Parathyroid adenoma (tissue), 2 donors: ENCODE measurements around the gene L3MBTL4.

Source experiments
- H2AFZ ChIP-seq: fragments of 300-600 bp; sonication (generic); one replicate; pipeline ENCODE4 v1.7.0; 2017; ENCODE audit warnings: antibody characterized with exemption, mild to moderate bottlenecking
- H3K27ac ChIP-seq: fragments of 300-600 bp; sonication (generic); one replicate; pipeline ENCODE4 v1.7.0; 2017
- H3K27me3 ChIP-seq: fragments of 300-600 bp; sonication (generic); one replicate; pipeline ENCODE4 v1.7.0; 2017; ENCODE audit warnings: low read length; ENCODE audit not compliant: control insufficient read depth, insufficient read depth
- H3K36me3 ChIP-seq: fragments of 300-600 bp; sonication (generic); one replicate; pipeline ENCODE4 v1.7.0; 2017; ENCODE audit warnings: low read length; ENCODE audit not compliant: control insufficient read depth, insufficient read depth
- H3K4me1 ChIP-seq: fragments of 300-600 bp; sonication (generic); one replicate; pipeline ENCODE4 v1.7.0; 2017; ENCODE audit warnings: control low read depth
- H3K4me2 ChIP-seq: fragments of 300-600 bp; sonication (generic); one replicate; pipeline ENCODE4 v1.7.0; 2017; ENCODE audit warnings: low read length
- H3K4me3 ChIP-seq: fragments of 300-600 bp; sonication (generic); one replicate; pipeline ENCODE4 v1.7.0; 2017; ENCODE audit warnings: low read depth, low read length
- H3K79me2 ChIP-seq: fragments of 300-600 bp; sonication (generic); one replicate; pipeline ENCODE4 v1.7.0; 2017; ENCODE audit warnings: control low read depth
- H3K9ac ChIP-seq: fragments of 300-600 bp; sonication (generic); one replicate; pipeline ENCODE4 v1.7.0; 2017; ENCODE audit warnings: mild to moderate bottlenecking
- H3K9me3 ChIP-seq: fragments of 300-600 bp; sonication (generic); one replicate; pipeline ENCODE4 v1.7.0; 2017; ENCODE audit warnings: low read length; ENCODE audit not compliant: control insufficient read depth
- CTCF ChIP-seq: fragments of 300-600 bp; sonication (generic); IDR thresholded peaks from one replicate; pipeline ENCODE4 v1.7.0; 2017; ENCODE audit warnings: antibody characterized with exemption, mild to moderate bottlenecking
- donor health status: primary hyperparathyroidism.

L3MBTL4 gene

GRCh38 chr18:6103741-6104140, 311.0 kb downstream of the L3MBTL4 start:
- no peak for TF ChIP-seq CTCF
- Histone ChIP-seq H3K4me2 (no peak overlapping the region), H3K27ac (no peak overlapping the region), H3K79me2 (no peaks in the 10 kb centered on the region), H2AFZ (no peak overlapping the region), H3K36me3 (no peaks in the 10 kb centered on the region), H3K4me1 (no peaks in the 10 kb centered on the region), H3K4me3 (no peak overlapping the region), H3K27me3 (no peaks in the 10 kb centered on the region), H3K9me3 (no peaks in the 10 kb centered on the region), H3K9ac (no peak overlapping the region)

- Histone ChIP-seq H3K9ac (no peak overlapping the region), H3K79me2 (no peaks in the 10 kb centered on the region), H3K27ac (no peak overlapping the region), H3K4me3 (no peak overlapping the region), H3K9me3 (no peaks in the 10 kb centered on the region), H3K4me2 (no peak overlapping the region), H3K36me3 (no peaks in the 10 kb centered on the region), H3K4me1 (no peaks in the 10 kb centered on the region), H3K27me3 (no peaks in the 10 kb centered on the region), H2AFZ (no peak overlapping the region)
- TF ChIP-seq CTCF: no peak
These were observed 318.0 kb downstream of the L3MBTL4 start for GRCh38 chr18:6096730-6097129.

GRCh38 chr18:6088432-6088831, 326.3 kb downstream of the L3MBTL4 start:
- Histone ChIP-seq H3K9me3 (no peaks in the 10 kb centered on the region), H3K4me1 (no peaks in the 10 kb centered on the region)

GRCh38 chr18:6086731-6087130, 328.0 kb downstream of the L3MBTL4 start:
- no peak overlapping the region for H3K4me2 ChIP-seq
- H3K9ac ChIP-seq: no peak overlapping the region
- H3K4me1 ChIP-seq: no peaks in the 10 kb centered on the region
- H3K36me3 ChIP-seq: peaks cover 3% of the 10 kb centered on the region
- no peaks in the 10 kb centered on the region for H3K27me3 ChIP-seq
- no peak overlapping the region for H2AFZ ChIP-seq
- TF ChIP-seq CTCF: no peak
- no peak overlapping the region for H3K4me3 ChIP-seq
- no peaks in the 10 kb centered on the region for H3K79me2 ChIP-seq
- H3K9me3 ChIP-seq: no peaks in the 10 kb centered on the region
- H3K27ac ChIP-seq: no peak overlapping the region

More at GRCh38 chr18:6088432-6088831, 326.3 kb downstream of the L3MBTL4 start:
- Histone ChIP-seq H3K79me2 (no peaks in the 10 kb centered on the region), H3K4me3 (no peak overlapping the region), H2AFZ (no peak overlapping the region), H3K4me2 (no peak overlapping the region), H3K9ac (no peak overlapping the region), H3K36me3 (peaks cover 3% of the 10 kb centered on the region), H3K27ac (no peak overlapping the region), H3K27me3 (no peaks in the 10 kb centered on the region)
- TF ChIP-seq CTCF: no peak

GRCh38 chr18:6079406-6079805, 335.3 kb downstream of the L3MBTL4 start:
- no peaks in the 10 kb centered on the region for H3K36me3 ChIP-seq
- TF ChIP-seq CTCF: no peak
- no peak overlapping the region for H2AFZ ChIP-seq
- H3K9ac ChIP-seq: no peak overlapping the region
- H3K79me2 ChIP-seq: no peaks in the 10 kb centered on the region
- H3K27ac ChIP-seq: no peak overlapping the region
- H3K4me2 ChIP-seq: no peak overlapping the region
- H3K27me3 ChIP-seq: no peaks in the 10 kb centered on the region
- H3K9me3 ChIP-seq: no peaks in the 10 kb centered on the region
- H3K4me3 ChIP-seq: no peak overlapping the region
- no peaks in the 10 kb centered on the region for H3K4me1 ChIP-seq
